Parathyroid adenoma (tissue), 2 donors: ENCODE results near the gene PRKAB1.

Source experiments
- H2AFZ ChIP-seq: fragments of 300-600 bp; sonication (generic); one replicate; pipeline ENCODE4 v1.7.0; 2017; ENCODE audit warnings: antibody characterized with exemption, mild to moderate bottlenecking
- H3K27ac ChIP-seq: fragments of 300-600 bp; sonication (generic); one replicate; pipeline ENCODE4 v1.7.0; 2017
- H3K27me3 ChIP-seq: fragments of 300-600 bp; sonication (generic); one replicate; pipeline ENCODE4 v1.7.0; 2017; ENCODE audit warnings: low read length; ENCODE audit not compliant: control insufficient read depth, insufficient read depth
- H3K36me3 ChIP-seq: fragments of 300-600 bp; sonication (generic); one replicate; pipeline ENCODE4 v1.7.0; 2017; ENCODE audit warnings: low read length; ENCODE audit not compliant: control insufficient read depth, insufficient read depth
- H3K4me1 ChIP-seq: fragments of 300-600 bp; sonication (generic); one replicate; pipeline ENCODE4 v1.7.0; 2017; ENCODE audit warnings: control low read depth
- H3K4me2 ChIP-seq: fragments of 300-600 bp; sonication (generic); one replicate; pipeline ENCODE4 v1.7.0; 2017; ENCODE audit warnings: low read length
- H3K4me3 ChIP-seq: fragments of 300-600 bp; sonication (generic); one replicate; pipeline ENCODE4 v1.7.0; 2017; ENCODE audit warnings: low read depth, low read length
- H3K79me2 ChIP-seq: fragments of 300-600 bp; sonication (generic); one replicate; pipeline ENCODE4 v1.7.0; 2017; ENCODE audit warnings: control low read depth
- H3K9ac ChIP-seq: fragments of 300-600 bp; sonication (generic); one replicate; pipeline ENCODE4 v1.7.0; 2017; ENCODE audit warnings: mild to moderate bottlenecking
- H3K9me3 ChIP-seq: fragments of 300-600 bp; sonication (generic); one replicate; pipeline ENCODE4 v1.7.0; 2017; ENCODE audit warnings: low read length; ENCODE audit not compliant: control insufficient read depth
- TF ChIP-seq, protein P1 (sequence below): fragments of 300-600 bp; sonication (generic); IDR thresholded peaks from one replicate; pipeline ENCODE4 v1.7.0; 2017; ENCODE audit warnings: antibody characterized with exemption, mild to moderate bottlenecking
- donor health status: primary hyperparathyroidism.

Gene PRKAB1

DNA sequence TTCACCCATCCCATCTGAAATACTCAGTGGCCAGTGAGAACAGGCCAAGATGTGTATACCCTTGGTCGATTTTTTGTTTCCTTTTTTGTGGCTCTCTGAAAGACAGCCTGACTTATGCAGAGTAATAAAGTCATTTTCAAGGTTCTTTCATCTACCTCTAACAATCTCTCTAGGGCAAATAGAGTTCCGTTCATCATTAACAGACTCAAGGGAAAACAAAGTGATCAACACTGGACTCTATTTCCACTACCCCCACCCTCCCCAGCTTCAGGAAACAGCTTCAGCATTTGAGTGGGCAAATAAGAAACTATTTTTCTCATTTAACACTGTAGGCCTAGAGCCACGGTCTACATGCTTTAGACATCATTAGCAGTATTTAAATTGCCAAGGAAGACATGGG is 15.9 kb downstream of the PRKAB1 start:
- no peak overlapping the region for H3K9ac ChIP-seq

DNA sequence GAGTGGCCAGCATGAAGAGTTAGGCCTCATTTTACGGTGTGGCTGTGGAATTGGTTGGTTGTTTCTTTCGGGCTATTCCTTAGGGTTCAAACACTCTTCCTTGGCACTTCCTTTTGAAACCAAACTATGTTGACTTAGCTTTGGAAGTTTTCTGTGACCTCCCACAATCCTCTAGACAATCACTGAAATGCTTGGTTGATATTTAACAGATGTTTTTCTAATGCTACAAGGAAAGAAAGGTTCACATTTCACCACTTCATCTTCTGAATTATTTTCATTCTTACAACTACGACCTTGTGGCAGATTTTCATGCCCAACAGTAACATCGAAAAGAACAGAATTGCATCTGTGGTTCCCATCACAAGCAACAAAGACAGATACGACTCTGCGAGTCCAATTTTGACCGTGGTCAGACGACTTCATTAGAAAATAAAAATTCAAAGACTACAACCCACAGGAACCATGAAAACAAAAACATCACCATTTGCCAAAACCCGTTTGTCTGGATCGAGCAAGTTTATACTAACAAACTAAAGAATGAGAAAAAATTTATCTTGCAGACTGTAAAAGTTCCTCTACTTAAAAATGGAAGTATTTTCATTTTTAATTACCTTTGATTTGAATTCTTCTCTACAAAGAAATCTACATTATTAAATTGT is 16.9 kb downstream of the PRKAB1 start:
- Histone ChIP-seq H3K36me3 (no peaks in the 10 kb centered on the region), H3K4me3 (no peak overlapping the region), H2AFZ (peak overlapping the region; percentile 39), H3K4me2 (no peak overlapping the region), H3K9ac (no peak overlapping the region), H3K27me3 (no peaks in the 10 kb centered on the region), H3K27ac (peak overlapping the region; percentile 37), H3K79me2 (no peaks in the 10 kb centered on the region), H3K9me3 (no peaks in the 10 kb centered on the region), H3K4me1 (peaks cover 31% of the 10 kb centered on the region)
- TF ChIP-seq, protein P1, sequence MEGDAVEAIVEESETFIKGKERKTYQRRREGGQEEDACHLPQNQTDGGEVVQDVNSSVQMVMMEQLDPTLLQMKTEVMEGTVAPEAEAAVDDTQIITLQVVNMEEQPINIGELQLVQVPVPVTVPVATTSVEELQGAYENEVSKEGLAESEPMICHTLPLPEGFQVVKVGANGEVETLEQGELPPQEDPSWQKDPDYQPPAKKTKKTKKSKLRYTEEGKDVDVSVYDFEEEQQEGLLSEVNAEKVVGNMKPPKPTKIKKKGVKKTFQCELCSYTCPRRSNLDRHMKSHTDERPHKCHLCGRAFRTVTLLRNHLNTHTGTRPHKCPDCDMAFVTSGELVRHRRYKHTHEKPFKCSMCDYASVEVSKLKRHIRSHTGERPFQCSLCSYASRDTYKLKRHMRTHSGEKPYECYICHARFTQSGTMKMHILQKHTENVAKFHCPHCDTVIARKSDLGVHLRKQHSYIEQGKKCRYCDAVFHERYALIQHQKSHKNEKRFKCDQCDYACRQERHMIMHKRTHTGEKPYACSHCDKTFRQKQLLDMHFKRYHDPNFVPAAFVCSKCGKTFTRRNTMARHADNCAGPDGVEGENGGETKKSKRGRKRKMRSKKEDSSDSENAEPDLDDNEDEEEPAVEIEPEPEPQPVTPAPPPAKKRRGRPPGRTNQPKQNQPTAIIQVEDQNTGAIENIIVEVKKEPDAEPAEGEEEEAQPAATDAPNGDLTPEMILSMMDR = no peak

More for the DNA sequence above, 15.9 kb downstream of the PRKAB1 start:
- TF ChIP-seq, protein P1 = no peak
- Histone ChIP-seq H3K36me3 (no peaks in the 10 kb centered on the region), H2AFZ (no peak overlapping the region), H3K4me2 (no peak overlapping the region), H3K4me3 (no peak overlapping the region), H3K27me3 (no peaks in the 10 kb centered on the region), H3K4me1 (peaks cover 31% of the 10 kb centered on the region), H3K79me2 (no peaks in the 10 kb centered on the region), H3K27ac (no peak overlapping the region), H3K9me3 (no peaks in the 10 kb centered on the region)

DNA sequence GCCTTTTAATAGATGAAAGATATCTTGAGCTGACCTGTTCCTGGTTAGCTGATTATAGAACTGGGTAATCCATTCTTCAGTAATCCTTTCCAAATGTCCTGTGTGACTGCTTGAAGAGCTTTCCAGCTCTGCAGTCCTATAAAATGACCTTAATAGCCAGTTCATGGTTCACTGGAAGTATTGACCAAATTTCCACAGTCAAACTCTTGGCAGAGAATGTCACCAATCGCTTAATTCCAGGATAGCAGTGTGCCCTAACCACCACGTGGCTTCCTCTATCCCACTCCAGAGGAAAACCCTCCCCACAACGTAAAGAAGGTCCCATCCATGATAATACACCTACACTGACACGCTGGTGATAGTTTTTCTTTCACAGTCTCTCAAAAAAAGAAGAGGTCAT is 17.4 kb downstream of the PRKAB1 start:
- Histone ChIP-seq H3K27ac (peak overlapping the region; percentile 37), H3K4me1 (peaks cover 31% of the 10 kb centered on the region)

DNA sequence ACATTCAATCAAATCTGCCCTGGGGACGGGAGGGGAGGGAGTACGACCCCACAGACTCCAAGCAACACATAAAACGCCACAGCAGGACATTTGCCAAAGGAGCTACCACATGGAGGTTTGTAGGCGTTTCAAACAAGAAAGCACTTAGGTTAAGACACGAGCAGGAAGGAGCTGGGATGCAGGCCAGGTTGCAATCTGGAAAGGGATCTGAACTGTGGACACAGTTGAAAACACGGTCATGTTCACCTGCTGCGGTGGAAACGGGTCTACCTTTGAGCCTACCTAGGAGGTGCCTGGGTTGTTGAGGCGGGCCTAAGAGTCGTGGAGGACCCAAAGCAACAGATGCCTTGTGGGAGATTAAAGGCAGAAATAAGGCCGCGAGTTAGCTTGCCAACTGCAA is 18.4 kb downstream of the PRKAB1 start:
- H3K9ac ChIP-seq = no peak overlapping the region
- peak overlapping the region; percentile 12 for H3K27ac ChIP-seq
- peaks cover 31% of the 10 kb centered on the region for H3K4me1 ChIP-seq

More for the DNA sequence above, 17.4 kb downstream of the PRKAB1 start:
- H3K4me2 ChIP-seq = no peak overlapping the region
- no peaks in the 10 kb centered on the region for H3K9me3 ChIP-seq
- H3K9ac ChIP-seq = no peak overlapping the region
- no peaks in the 10 kb centered on the region for H3K79me2 ChIP-seq
- no peak overlapping the region for H3K4me3 ChIP-seq
- H3K36me3 ChIP-seq = no peaks in the 10 kb centered on the region
- H2AFZ ChIP-seq = peak overlapping the region; percentile 39
- TF ChIP-seq, protein P1 = no peak
- H3K27me3 ChIP-seq = no peaks in the 10 kb centered on the region

More for the DNA sequence above, 18.4 kb downstream of the PRKAB1 start:
- peak overlapping the region; percentile 2 for H3K4me2 ChIP-seq
- no peak overlapping the region for H3K4me3 ChIP-seq
- no peaks in the 10 kb centered on the region for H3K9me3 ChIP-seq
- H3K36me3 ChIP-seq = no peaks in the 10 kb centered on the region
- no peaks in the 10 kb centered on the region for H3K79me2 ChIP-seq
- no peaks in the 10 kb centered on the region for H3K27me3 ChIP-seq
- H2AFZ ChIP-seq = peak overlapping the region; percentile 65
- TF ChIP-seq, protein P1 = no peak
